ENCODE data around the gene POLR3C. TPM values are rescaled to one million over a fixed set of nuclear protein-coding genes. Genes with fewer than 3 reads are reported as not detected.
A peak's percentile ranks its signal among the peaks of the same experiment; 100 is the strongest.

Gene POLR3C
- 10 to 100 TPM; 15.9 to 40.9 (median 26.7) TPM for total RNA-seq

- DNase-seq (peak; percentile 95 to 96), ATAC-seq (ENCODE audit: low FRiP score in 2 of 2) (peak; percentile 96 to 97)
- peaks cover 14 to 33% (median 20%) of the 10 kb centered on the region in 4 donors for H3K36me3 ChIP-seq
- no peaks in the 10 kb centered on the region for H3K9me3 ChIP-seq
- peaks cover 8 to 14% (median 12%) of the 10 kb centered on the region in 4 donors for H3K4me1 ChIP-seq
- H3K4me3 ChIP-seq = peak within 1 kb of the TSS; percentile 58 to 90 (median 80)
- no peak for TF ChIP-seq EP300 (IDR thresholded peaks at IDR 0.05)
- TF ChIP-seq POLR2AphosphoS5 (IDR thresholded peaks at IDR 0.05) = peak; percentile 60 to 96
- TF ChIP-seq POLR2A (IDR thresholded peaks at IDR 0.05) = peak in 3 of 4 donors; percentile 85 to 95 (median 86)
- peak in 1 of 6 experiments; percentile 11 for TF ChIP-seq CTCF (IDR thresholded peaks at IDR 0.05)
- H3K27me3 ChIP-seq = no peaks in the 10 kb centered on the region
- 1% methylated on average over 30 to 46 of the region's 89 CpGs for WGBS, 2 donors
- H3K27ac ChIP-seq = peak within 1 kb of the TSS; percentile 90 to 98 (median 96)
These were observed at the start of gene POLR3C, which contains the start of gene RNF115 for GRCh38 chr1:145823565-145824498. Gene POLR3C, plus strand, starts transcription at chr1:145824200. Its CDS starts 1,577 bp downstream, at chr1:145825777. Gene RNF115, minus strand, starts transcription at chr1:145824095. Its CDS starts 222 bp downstream, at chr1:145823873.

GRCh38 chr1:145777357-145778145 lies 46.4 kb upstream of the POLR3C start:
- DNase-seq = no peak
- no peak for ATAC-seq (ENCODE audit: low FRiP score in 2 of 2)
- H3K4me1 ChIP-seq = peaks cover 0 to 7% (median 2%) of the 10 kb centered on the region in 4 donors
- no peak overlapping the region for H3K4me3 ChIP-seq
- no peaks in the 10 kb centered on the region for H3K9me3 ChIP-seq
- H3K27me3 ChIP-seq = no peaks in the 10 kb centered on the region
- 94% methylated on average over 1 of the region's 1 CpG for WGBS, 2 donors
- no peak overlapping the region for H3K27ac ChIP-seq
- peaks cover 0 to 19% (median 0%) of the 10 kb centered on the region in 4 donors for H3K36me3 ChIP-seq
- TF ChIP-seq EP300 (IDR thresholded peaks at IDR 0.05) = no peak
- no peak for TF ChIP-seq POLR2A (IDR thresholded peaks at IDR 0.05)
- TF ChIP-seq CTCF (IDR thresholded peaks at IDR 0.05) = no peak
- TF ChIP-seq POLR2AphosphoS5 (IDR thresholded peaks at IDR 0.05) = no peak

- peaks cover 0 to 19% (median 1%) of the 10 kb centered on the region in 4 donors for H3K36me3 ChIP-seq
- no peak overlapping the region for H3K4me3 ChIP-seq
- TF ChIP-seq POLR2A (IDR thresholded peaks at IDR 0.05) = no peak
- no peak for TF ChIP-seq CTCF (IDR thresholded peaks at IDR 0.05)
- no peak for TF ChIP-seq POLR2AphosphoS5 (IDR thresholded peaks at IDR 0.05)
- WGBS, 2 donors = 98 to 100% methylated on average over 1 of the region's 1 CpG
- ATAC-seq (ENCODE audit: low FRiP score in 2 of 2) = no peak
- H3K27ac ChIP-seq = no peak overlapping the region
- peaks cover 0 to 7% (median 3%) of the 10 kb centered on the region in 4 donors for H3K4me1 ChIP-seq
- no peaks in the 10 kb centered on the region for H3K27me3 ChIP-seq
- no peak for DNase-seq
- no peaks in the 10 kb centered on the region for H3K9me3 ChIP-seq
These were observed 45.9 kb upstream of the POLR3C start for GRCh38 chr1:145778146-145778540.

- Histone ChIP-seq H3K4me3 (no peak overlapping the region), H3K4me1 (peaks cover 8 to 20% (median 11%) of the 10 kb centered on the region in 4 donors), H3K27me3 (no peaks in the 10 kb centered on the region), H3K36me3 (peaks cover 0 to 22% (median 3%) of the 10 kb centered on the region in 4 donors), H3K9me3 (no peaks in the 10 kb centered on the region), H3K27ac (peak overlapping the region in 3 of 4 donors; percentile 14 to 74 (median 47))
- 82 to 87% methylated on average over 10 of the region's 10 CpGs for WGBS, 2 donors
- TF ChIP-seq POLR2A (IDR thresholded peaks at IDR 0.05) = no peak
- TF ChIP-seq POLR2AphosphoS5 (IDR thresholded peaks at IDR 0.05) = no peak
- no peak for TF ChIP-seq EP300 (IDR thresholded peaks at IDR 0.05)
- no peak for TF ChIP-seq CTCF (IDR thresholded peaks at IDR 0.05)
- DNase-seq (no peak), ATAC-seq (ENCODE audit: low FRiP score in 2 of 2) (peak; percentile 53 to 63)
These were observed 41.5 kb upstream of the POLR3C start for GRCh38 chr1:145782272-145783099.

All from upper lobe of left lung (tissue), 6 donors.